Adrenal gland (tissue), 12 donors: ENCODE data around the gene LCE2A. TPM values are rescaled to one million over a fixed set of nuclear protein-coding genes. Genes with fewer than 3 reads are reported as not detected.
"Not testable (repeated sequence)": the region's sequence is repeated elsewhere in the genome, so short reads cannot be mapped to it uniquely, and the experiment has no call there.

Experiments
- DNase-seq, 7 donors: peaks; one replicate each; pipeline ENCODE4 v3.0.0-alpha.2; 2019 to 2020
- H3K27ac ChIP-seq, 5 donors: fragments of 200-600 bp; sonication (generic) in 4 of 5; 1 replicate in 3 of 5; 2 replicates in 2 of 5; pipeline versions ENCODE4 v1.5.1 to v1.8.0; 2016 to 2020; ENCODE audit warnings: mild to moderate bottlenecking in 1 of 5
- H3K27me3 ChIP-seq: fragments of 200-600 bp; 2 replicates; pipeline ENCODE4 v1.8.0; 2021
- H3K36me3 ChIP-seq, 2 donors: fragments of 200-600 bp; replicated peaks in 1 of 2; 1 replicate in 1 of 2; 2 replicates in 1 of 2; pipeline versions ENCODE4 v1.5.1 to v1.8.0; 2018 to 2022
- H3K4me1 ChIP-seq, 2 donors: fragments of 200-600 bp; replicated peaks in 1 of 2; 1 replicate in 1 of 2; 2 replicates in 1 of 2; pipeline versions ENCODE4 v1.5.1 to v1.8.0; 2018 to 2021
- H3K4me3 ChIP-seq, 4 donors: fragments of 200-600 bp; sonication (generic) in 3 of 4; one replicate each; pipeline ENCODE4 v1.5.1; 2016 to 2018
- H3K9me3 ChIP-seq, 3 donors: fragments of 200-600 bp; sonication (generic) in 1 of 3; replicated peaks in 1 of 3; 1 replicate in 2 of 3; 2 replicates in 1 of 3; pipeline versions ENCODE4 v1.5.1 to v1.8.0; 2016 to 2021
- POLR2A ChIP-seq, 2 donors: fragments of 450-650 bp; IDR thresholded peaks; one replicate each; pipeline ENCODE4 v1.6.1; 2017; ENCODE audit warnings: antibody characterized with exemption in 2 of 2, mild to moderate bottlenecking in 2 of 2, moderate library complexity in 1 of 2
- WGBS, 4 donors: extraction: QIAGEN DNeasy Blood & Tissue Kit in 2 of 4; methylation state at CpG; one replicate each; pipeline versions ENCODE4 v1.1.5 to v1.1.7; 2013 to 2017; 5-methylcytosine and 5-hydroxymethylcytosine counted together
- intact Hi-C, 2 donors: fragments of 100-400 bp; cut with DNase I; formaldehyde crosslinking; loops; one replicate each; pipeline versions ENCODE4 v1.14.1 to v1.15.0; 2022 to 2023
- polyA plus RNA-seq, 3 donors: library from polyadenylated mRNA; stranded (reverse); fragments of 200-250 nt in 2 of 3; fragments of 350-450 nt in 1 of 3; fragmentation: Illumina TruSeq in 1 of 3; extraction: RNeasy Lipid Tissue Mini Kit (QIAGEN cat#74804) in 1 of 3; gene quantifications; one replicate each; pipeline ENCODE4 v1.2.3, GENCODE V29; 2013 to 2014
- total RNA-seq, 9 donors: library from RNA; depleted of rRNA in 4 of 9; stranded (reverse); fragments of >200 nt in 4 of 9; fragments of 120-200 nt in 1 of 9; fragmentation: NEBNext Ultra II Directional in 1 of 9; extraction: Animal tissue kit (Norgen Biotek cat#: 25700) in 1 of 9; gene quantifications; one replicate each; pipeline versions ENCODE4 v1.1.0 to v1.2.4, GENCODE V29; 2013 to 2023
- TF ChIP-seq, protein P1 (sequence below), 6 experiments: fragments of 450-650 bp in 4 of 6; fragments of 200-600 bp in 2 of 6; sonication (generic) in 1 of 6; IDR thresholded peaks; 1 replicate in 5 of 6; 2 replicates in 1 of 6; pipeline versions ENCODE4 v1.5.1 to v1.8.0; 2016 to 2021; ENCODE audit warnings: antibody characterized with exemption in 6 of 6, mild to moderate bottlenecking in 2 of 6, moderate library complexity in 1 of 6
- donor health status: healthy with polysubstance abuse.
- donor health status: Bipolar disorder and iron deficiency.
- donor health status: DM: yes; HTN: yes; CAD: no.
- donor health status: DM: no; HTN: no; CAD: no.
- donor health status: DM: no; HTN: no; CAD: no.
- donor health status: DM: yes; HTN: yes; CAD: no.

The LCE2A gene
- total and polyA plus RNA-seq, 12 donors, result not detected

GRCh38 chr1:152679459-152679858 lies 18.7 kb upstream of the LCE2A start:
- intact Hi-C loops, result no loop called here
- WGBS, 4 donors, result 70 to 79% (median 76%) methylated on average over 6 of the region's 6 CpGs
- Histone ChIP-seq H3K4me3 (no peak overlapping the region), H3K4me1 (no peaks in the 10 kb centered on the region), H3K36me3 (no peaks in the 10 kb centered on the region), H3K27ac (no peak overlapping the region), H3K27me3 (no peaks in the 10 kb centered on the region), H3K9me3 (no peaks in the 10 kb centered on the region)
- no peak for DNase-seq
- no peak for TF ChIP-seq POLR2A (IDR thresholded peaks at IDR 0.05)
- TF ChIP-seq, protein P1, sequence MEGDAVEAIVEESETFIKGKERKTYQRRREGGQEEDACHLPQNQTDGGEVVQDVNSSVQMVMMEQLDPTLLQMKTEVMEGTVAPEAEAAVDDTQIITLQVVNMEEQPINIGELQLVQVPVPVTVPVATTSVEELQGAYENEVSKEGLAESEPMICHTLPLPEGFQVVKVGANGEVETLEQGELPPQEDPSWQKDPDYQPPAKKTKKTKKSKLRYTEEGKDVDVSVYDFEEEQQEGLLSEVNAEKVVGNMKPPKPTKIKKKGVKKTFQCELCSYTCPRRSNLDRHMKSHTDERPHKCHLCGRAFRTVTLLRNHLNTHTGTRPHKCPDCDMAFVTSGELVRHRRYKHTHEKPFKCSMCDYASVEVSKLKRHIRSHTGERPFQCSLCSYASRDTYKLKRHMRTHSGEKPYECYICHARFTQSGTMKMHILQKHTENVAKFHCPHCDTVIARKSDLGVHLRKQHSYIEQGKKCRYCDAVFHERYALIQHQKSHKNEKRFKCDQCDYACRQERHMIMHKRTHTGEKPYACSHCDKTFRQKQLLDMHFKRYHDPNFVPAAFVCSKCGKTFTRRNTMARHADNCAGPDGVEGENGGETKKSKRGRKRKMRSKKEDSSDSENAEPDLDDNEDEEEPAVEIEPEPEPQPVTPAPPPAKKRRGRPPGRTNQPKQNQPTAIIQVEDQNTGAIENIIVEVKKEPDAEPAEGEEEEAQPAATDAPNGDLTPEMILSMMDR (IDR thresholded peaks at IDR 0.05), result no peak

- Histone ChIP-seq H3K27me3 (peaks cover 6% of the 10 kb centered on the region), H3K9me3 (no peaks in the 10 kb centered on the region), H3K4me3 (no peak overlapping the region), H3K36me3 (no peaks in the 10 kb centered on the region), H3K4me1 (no peaks in the 10 kb centered on the region), H3K27ac (no peak overlapping the region)
- TF ChIP-seq, protein P1 (IDR thresholded peaks at IDR 0.05), result no peak
- no peak for TF ChIP-seq POLR2A (IDR thresholded peaks at IDR 0.05)
- intact Hi-C loops, result no loop called here
- WGBS, 4 donors, result 54 to 72% (median 66%) methylated on average over 2 of the region's 2 CpGs
- no peak for DNase-seq
Measured at GRCh38 chr1:152681616-152682015, 16.5 kb upstream of the LCE2A start.

DNA sequence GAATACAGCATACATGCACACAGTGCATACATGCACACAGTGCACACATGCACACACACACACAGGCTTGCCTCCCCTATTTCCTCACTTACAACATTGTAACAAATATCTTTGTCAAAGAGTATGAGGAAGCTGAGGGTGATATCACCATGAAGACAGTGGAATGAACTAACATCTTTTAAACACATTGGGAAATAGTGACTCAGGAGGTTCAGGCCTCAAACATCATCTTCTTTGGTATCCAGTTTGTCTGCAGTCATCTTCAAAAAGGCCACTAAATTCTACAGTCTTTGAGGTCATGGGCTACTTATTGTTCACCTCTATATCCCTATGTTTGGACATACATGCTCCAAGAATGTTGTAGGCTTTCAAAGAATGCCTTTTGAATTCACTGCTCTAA lies 14.3 kb upstream of the LCE2A start:
- intact Hi-C loops, result no loop called here
- no peaks in the 10 kb centered on the region for H3K4me1 ChIP-seq
- DNase-seq, result no peak
- peaks cover 6% of the 10 kb centered on the region for H3K27me3 ChIP-seq
- no peaks in the 10 kb centered on the region for H3K9me3 ChIP-seq
- H3K4me3 ChIP-seq, result no peak overlapping the region
- no peaks in the 10 kb centered on the region for H3K36me3 ChIP-seq
- H3K27ac ChIP-seq, result no peak overlapping the region
- no peak for TF ChIP-seq POLR2A (IDR thresholded peaks at IDR 0.05)
- TF ChIP-seq, protein P1 (IDR thresholded peaks at IDR 0.05), result no peak

DNA sequence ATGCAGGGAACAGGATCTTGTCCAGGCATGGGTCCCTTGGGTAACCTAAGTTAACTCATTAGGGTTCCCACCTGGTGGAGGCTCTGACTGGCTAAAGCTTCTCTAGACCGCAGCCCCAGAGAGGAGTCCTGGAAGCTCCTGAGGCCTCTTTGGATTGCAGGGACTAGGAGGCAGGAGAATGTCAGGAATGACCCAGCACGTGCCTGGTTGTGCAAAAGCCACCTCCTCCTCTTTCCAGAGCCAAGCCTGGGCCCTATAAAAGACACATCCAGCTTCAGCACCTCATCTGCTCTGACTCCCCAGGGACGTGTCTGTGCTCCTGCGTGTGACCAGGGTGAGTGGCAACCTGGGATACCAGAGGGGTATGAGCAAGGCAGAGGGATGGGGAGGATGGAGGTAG lies 12.3 kb upstream of the LCE2A start, which contains the start of gene LCE2B:
TSS of gene LCE2B (plus strand) at position 301 of the 400 bp plus-strand sequence. CDS start 721 bp downstream, outside the sequence.
- H3K9me3 ChIP-seq, H3K4me1 ChIP-seq, H3K4me3 ChIP-seq, H3K27ac ChIP-seq, DNase-seq, H3K27me3 ChIP-seq, H3K36me3 ChIP-seq, intact Hi-C loops: not testable (repeated sequence)
- 41 to 81% (median 56%) methylated on average over 2 to 4 of the region's 4 CpGs for WGBS, 4 donors

DNA sequence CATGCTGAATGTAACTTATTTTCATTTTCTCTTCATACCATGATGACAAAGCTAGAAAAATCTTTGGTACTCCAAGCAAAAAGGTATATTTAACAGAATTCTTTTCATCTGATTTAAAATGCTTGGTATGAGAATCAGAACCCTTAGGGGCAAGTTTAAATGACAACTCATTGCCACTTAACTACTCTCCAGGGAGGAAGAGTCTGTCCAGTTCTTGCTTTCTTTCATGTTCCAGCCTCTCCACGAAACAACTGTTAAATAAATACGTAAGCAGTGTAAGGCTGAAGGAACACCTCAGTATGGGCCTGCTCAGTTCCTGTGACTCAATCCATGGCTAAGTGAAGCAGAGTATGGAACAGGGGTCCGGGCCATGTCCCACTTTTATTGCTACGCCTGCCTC lies 1.6 kb downstream of the LCE2A start:
- Histone ChIP-seq H3K27me3 (no peaks in the 10 kb centered on the region), H3K4me3 (no peak overlapping the region), H3K36me3 (no peaks in the 10 kb centered on the region), H3K4me1 (no peaks in the 10 kb centered on the region), H3K27ac (no peak overlapping the region), H3K9me3 (no peaks in the 10 kb centered on the region)
- WGBS, 4 donors, result 74 to 81% (median 78%) methylated on average over 4 of the region's 4 CpGs
- intact Hi-C loops, result no loop called here
- DNase-seq, result no peak
- TF ChIP-seq, protein P1 (IDR thresholded peaks at IDR 0.05), result no peak
